ENCODE data around the gene RAB6A.

- no peak for TF ChIP-seq CTCF (IDR thresholded peaks at IDR 0.05)
- no peak for TF ChIP-seq POLR2A (IDR thresholded peaks at IDR 0.05)
These were observed 112.8 kb downstream of the RAB6A start for GRCh38 chr11:73648121-73648520.
